Activated CD8-positive, alpha-beta memory T cell treated with anti-CD3 and anti-CD28 coated beads, Interleukin-2, amount 50 U/mL, for 4 hours (primary cell): ENCODE results near the gene SLC6A4.
"Not testable (repeated sequence)": the region's sequence is repeated elsewhere in the genome, so short reads cannot be mapped to it uniquely, and the experiment has no call there.

Experiments used
- DNase-seq: peaks from one replicate; pipeline ENCODE4 v3.0.0-alpha.2; 2020

SLC6A4 gene

DNA sequence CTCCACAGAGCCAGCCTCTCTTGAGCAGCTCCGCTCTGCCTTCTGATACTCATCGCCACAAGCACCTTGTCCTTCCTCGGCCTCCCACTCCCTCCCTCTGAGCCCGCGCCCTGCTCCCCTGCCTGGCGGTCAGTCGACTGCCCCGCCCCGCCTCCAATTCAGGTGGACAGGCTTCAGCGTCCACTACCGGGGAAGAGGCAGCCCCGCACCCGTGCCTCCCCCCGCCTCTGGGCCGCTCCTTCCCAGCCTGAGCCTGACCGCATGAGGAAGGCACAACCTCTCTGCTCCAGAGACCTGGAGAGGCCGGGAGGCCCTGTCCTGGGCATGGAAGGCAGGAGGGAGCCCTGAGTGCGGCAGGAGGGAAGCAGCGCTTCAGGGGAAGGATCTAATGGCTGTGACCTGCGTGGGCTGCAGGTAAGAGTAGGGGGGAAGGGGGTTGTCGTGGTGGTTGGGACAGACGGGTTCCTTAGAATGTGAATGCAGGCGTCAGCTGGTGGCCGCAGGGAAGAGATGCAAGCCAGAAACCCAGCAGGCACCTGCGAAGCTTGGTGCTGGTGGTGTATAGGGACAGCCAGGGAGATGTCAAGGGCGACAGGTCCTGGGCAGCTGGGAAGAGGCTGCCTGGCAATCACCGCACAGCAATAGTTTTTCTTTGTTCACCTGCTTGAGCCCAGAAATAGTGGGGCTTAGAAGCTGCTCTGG, 3.0 kb upstream of the SLC6A4 start:
- DNase-seq, result no peak

- no peak for DNase-seq
These were observed 2.5 kb upstream of the SLC6A4 start for GRCh38 chr17:30238003-30238344.

DNA sequence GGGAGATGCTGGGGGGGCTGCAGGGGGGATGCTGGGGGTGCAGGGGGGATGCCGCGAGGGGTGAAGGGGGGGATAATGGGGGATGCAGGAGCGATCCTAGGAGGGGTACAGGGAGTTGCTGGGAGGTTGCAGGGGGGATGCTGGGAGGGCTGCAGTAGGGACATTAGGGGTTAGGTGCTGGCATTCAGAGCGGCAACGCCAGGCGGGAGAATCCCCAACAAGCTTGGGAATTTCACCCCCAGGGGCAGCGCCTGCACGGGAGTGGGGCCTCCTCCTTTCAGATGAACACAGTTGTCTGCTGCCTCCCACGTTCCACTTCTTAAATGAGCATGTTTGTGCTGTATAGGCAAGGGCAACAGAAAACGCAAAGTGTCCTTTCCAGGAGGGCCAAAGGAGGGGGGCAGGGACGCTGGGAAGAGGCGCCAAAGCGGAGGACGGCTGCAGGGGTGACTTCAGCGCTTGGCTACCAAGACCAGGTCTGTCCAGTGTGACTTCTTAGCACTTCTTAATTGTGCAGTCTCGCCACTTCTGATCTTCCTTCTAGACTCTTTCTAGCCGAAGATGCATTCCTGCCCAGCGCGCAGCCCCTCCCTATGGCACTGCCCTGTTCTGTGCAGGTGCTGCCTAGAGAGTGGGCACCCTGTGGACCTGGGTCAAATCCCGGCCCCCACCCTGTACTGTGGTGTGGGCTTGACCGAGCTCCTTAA, 2.0 kb upstream of the SLC6A4 start:
- no peak for DNase-seq

GRCh38 chr17:30236766-30237165, 1.3 kb upstream of the SLC6A4 start:
- no peak for DNase-seq

- DNase-seq, result no peak
These were observed 764 bp upstream of the SLC6A4 start for GRCh38 chr17:30236297-30236624.

DNA sequence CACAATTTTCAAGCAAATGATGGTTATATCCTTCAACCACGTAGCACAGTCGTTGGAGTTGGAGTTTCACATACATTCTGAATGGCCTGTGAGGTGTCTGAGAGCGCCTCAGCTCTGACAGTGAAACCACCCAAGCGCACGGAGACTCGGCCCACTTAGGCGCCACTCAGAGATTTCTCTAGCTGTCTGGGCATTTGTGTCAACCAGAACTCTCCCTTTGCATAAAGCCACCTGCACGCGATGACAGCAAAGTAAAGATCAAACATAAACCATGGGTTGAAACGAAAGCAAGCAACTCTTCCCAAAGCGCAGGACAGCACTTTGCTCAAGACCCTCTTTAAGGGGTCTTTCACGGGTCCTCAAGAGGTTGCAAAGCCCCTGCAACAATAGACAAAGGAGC, 533 bp downstream of the SLC6A4 start:
- no peak for DNase-seq

GRCh38 chr17:30234296-30234695, 1.2 kb downstream of the SLC6A4 start:
- DNase-seq, result no peak

GRCh38 chr17:30232824-30233427, 2.6 kb downstream of the SLC6A4 start:
- no peak for DNase-seq

DNA sequence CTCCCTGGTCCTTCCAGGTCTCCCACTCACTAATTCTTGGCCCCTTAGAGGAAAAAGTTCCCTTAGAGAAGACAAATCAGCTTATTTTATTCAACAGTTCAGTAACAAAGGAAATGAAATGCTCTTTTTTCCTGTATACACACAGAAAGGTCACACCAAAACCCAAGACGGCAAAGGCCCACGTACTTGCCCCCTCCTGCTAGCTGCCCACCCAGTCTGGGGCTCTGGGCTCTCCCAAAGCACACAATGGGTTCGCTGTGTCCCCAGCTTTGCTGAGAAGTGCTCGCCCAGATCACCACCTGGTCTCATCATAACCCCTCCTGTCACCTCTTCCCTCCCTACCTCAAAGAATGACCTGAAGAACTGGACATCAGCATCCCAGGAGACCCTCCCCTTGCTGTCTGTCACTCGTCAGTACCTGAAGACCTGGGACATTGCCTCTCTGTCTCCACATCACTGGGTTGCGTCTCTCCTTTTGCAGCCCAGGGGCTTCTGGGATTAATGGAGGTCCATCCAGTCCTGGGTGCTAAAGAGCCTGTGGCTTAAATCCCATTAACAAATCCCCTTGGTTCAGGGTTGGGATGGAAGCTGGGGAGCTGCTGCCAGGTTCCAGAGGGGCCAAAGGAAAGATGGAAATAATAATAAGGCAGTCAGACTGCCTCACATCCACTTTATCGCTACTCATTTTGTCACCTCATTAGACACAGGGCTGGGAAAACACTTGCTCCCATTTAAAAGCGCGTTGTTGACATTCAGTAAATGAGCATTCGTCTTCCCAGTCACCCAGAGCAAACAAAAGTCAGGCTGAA, 3.3 kb downstream of the SLC6A4 start:
- DNase-seq, result no peak

- no peak for DNase-seq
These were observed 4.8 kb downstream of the SLC6A4 start for GRCh38 chr17:30230596-30231125.

GRCh38 chr17:30230009-30230408, 5.5 kb downstream of the SLC6A4 start:
- DNase-seq, result not testable (repeated sequence)

DNA sequence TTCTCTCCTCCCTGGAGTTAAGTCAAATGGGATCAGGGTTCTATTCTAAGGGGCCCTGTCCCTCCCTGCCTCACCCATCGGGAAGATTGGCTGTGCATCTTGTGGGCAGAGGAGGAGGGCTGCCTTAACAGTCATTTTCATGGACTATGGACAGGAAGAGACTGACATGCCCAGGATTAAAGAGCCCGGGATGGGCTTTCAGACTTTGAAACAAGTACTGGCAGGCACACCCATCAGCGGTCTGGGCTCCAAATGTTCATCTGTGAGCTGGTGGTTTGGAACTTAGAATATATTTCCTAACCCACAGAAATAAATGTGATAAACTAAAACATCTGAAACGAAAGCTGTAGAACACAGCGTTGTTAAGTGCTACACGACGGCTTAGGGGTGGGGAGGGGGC, 6.5 kb downstream of the SLC6A4 start:
- no peak for DNase-seq

DNA sequence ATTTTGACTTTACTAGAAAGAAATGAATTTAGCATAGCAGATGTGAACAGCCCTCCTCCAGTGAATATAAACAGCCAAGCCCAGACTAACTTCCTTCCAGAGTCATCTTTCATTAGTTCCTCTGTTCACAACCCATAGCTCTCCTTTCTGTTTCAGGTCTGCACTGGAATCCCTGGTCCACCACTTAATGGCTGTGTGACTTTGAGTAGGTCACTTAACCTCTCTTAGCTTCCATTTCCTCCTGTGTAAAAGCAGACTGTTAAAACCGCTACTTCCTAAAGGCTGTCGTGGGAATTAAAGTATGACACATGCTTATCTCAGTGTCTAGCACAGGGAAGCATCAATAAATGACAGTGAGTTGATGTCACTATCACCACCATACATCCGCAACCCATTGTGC, 7.5 kb downstream of the SLC6A4 start:
- DNase-seq, result no peak

- DNase-seq, result no peak
These were observed 8.6 kb downstream of the SLC6A4 start for GRCh38 chr17:30226878-30227277.

DNA sequence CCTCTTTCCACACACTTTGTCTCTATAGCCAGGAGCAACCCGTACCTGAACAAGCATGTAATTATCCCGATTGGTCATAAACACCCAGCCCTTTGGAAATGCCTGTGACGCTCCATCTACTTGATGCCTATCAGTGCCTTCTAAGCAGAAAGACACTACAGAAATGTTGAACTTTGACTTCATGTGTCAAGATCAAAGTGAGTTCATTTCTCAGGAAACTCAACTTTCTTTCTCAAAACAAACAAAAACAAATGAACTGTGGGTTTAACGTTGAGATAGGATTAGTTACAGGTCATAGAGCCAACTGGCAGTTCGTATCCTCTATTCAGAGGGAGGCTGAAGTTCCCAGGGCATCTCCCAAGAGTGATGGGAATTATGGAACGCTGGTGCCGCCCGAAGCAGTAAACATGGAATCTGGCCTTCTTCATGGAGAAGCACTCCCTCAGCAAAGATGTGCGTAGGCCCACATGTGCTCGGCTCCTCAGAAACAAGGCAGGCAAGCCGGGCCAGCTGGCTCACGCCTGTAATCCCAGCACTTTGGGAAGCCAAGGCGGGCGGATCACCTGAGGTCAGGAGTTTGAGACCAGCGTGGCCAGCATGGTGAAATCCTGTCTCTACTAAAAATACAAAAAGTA, 9.5 kb downstream of the SLC6A4 start:
- no peak for DNase-seq

DNA sequence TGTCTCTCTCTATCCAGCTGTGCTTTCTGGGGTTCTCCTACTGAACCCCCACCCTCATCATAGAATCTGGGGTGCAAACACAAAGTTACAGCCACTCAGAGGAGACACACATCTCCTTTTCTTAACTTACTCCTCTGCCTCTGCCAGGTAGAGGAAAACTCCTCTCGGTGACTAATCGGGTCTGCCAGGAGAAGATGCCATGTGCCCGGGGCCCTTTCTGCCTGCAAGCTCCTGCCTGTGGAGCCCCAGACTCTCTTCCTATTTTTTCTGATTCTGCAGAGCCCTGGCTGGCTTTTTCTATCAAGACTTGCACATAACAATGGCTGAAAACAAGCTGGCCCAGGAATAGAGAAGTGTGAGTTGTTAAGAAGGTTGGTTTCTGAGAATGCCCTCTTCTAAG, 10.4 kb downstream of the SLC6A4 start:
- DNase-seq, result no peak

- DNase-seq, result no peak
These were observed 11.0 kb downstream of the SLC6A4 start for GRCh38 chr17:30224419-30224960.

DNA sequence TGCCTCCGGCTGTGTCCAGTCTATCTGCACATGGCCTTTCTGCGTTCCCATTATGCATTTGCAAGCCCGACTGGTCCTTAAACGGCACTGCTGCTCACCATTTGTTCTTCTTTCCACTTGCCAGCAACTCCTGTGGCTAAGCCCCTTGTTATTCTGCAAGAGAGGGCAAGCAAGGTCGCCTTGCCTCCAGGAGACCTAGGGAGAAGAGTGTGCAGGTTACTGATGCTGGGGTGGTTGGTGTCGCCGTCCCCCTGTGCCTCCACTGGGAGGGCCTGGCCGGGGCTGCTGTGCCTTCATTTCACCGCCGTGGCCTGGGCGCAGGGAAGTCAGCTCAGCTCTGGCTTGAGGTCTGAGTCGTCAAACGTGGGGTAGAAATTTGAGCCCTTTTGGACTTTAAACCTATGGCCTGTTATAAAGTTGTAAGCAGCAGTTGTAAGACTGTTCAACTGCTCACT, 12.7 kb downstream of the SLC6A4 start:
- DNase-seq, result no peak

DNA sequence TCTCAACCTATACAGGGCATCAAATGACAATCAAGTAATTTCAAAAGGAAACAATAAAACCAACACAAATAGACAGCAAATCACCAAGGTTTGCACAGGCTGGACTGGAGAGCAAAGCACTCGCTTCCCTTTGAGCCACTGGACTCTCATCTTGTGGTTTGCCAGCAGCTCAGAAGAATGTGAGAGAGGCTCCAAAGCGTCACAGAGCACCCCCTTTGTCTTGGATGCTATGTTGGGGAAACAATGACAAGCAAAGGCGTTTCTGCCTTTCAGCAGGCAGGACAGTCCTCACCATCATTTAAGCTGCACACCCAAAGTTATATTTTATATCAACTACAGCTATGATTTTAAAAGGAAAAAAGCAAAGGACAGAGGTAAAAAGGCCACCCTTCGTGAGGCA, 13.2 kb downstream of the SLC6A4 start:
- DNase-seq, result no peak

- DNase-seq, result no peak
These were observed 14.2 kb downstream of the SLC6A4 start for GRCh38 chr17:30221346-30221745.

GRCh38 chr17:30220414-30220813, 15.1 kb downstream of the SLC6A4 start:
- no peak for DNase-seq

DNA sequence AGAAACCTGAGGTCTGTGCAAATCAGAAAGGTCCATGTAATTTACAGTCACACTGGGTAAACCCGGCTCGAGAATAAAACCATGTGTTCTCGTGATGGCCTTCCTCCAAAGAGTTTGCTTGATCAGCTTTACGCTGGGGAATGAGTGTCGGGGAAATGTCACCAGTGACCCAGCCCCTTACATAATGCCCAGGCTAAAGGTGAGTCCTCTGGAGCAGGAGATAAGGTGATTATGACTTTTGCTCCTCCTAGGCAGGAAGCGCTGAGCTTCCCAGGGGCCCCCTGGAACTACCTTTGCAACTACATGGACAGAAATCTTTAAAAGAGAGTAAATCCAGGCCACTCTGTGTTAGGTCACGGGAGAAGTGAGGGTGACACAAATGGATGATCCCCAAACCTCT, 15.7 kb downstream of the SLC6A4 start:
- DNase-seq, result no peak

- DNase-seq, result no peak
These were observed 16.2 kb downstream of the SLC6A4 start for GRCh38 chr17:30219315-30219714.
